ENCODE data around the gene MPND. TPM values are rescaled to one million over a fixed set of nuclear protein-coding genes. Genes with fewer than 3 reads are reported as not detected.

MPND gene
- total and polyA plus RNA-seq, 2 of the 13 experiments (the other 11 are each of a cell fraction or from before 2014, with no cell fraction given), result 10.8 to 15.8 TPM

GRCh38 chr19:4402171-4403004 lies 59.0 kb downstream of the MPND start, which contains the start of gene CHAF1A (continued):
- peak; percentile 59 for TF ChIP-seq HNF1B (CRISPR knock-in tag; IDR thresholded peaks at IDR 0.05)
- no peak for TF ChIP-seq MED8 (CRISPR knock-in tag; IDR thresholded peaks at IDR 0.05; ENCODE audit: insufficient replicate concordance)
- TF ChIP-seq ZNF652 (CRISPR knock-in tag; IDR thresholded peaks at IDR 0.05; ENCODE audit: borderline replicate concordance, low read depth), result no peak
- TF ChIP-seq, protein P1, sequence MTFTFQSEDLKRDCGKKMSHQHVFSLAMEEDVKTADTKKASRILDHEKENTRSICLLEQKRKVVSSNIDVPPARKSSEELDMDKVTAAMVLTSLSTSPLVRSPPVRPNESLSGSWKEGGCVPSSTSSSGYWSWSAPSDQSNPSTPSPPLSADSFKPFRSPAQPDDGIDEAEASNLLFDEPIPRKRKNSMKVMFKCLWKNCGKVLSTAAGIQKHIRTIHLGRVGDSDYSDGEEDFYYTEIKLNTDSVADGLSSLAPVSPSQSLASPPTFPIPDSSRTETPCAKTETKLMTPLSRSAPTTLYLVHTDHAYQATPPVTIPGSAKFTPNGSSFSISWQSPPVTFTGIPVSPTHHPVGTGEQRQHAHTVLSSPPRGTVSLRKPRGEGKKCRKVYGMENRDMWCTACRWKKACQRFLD (CRISPR knock-in tag; IDR thresholded peaks at IDR 0.05; ENCODE audit: borderline replicate concordance), result no peak
- TF ChIP-seq, protein P2, sequence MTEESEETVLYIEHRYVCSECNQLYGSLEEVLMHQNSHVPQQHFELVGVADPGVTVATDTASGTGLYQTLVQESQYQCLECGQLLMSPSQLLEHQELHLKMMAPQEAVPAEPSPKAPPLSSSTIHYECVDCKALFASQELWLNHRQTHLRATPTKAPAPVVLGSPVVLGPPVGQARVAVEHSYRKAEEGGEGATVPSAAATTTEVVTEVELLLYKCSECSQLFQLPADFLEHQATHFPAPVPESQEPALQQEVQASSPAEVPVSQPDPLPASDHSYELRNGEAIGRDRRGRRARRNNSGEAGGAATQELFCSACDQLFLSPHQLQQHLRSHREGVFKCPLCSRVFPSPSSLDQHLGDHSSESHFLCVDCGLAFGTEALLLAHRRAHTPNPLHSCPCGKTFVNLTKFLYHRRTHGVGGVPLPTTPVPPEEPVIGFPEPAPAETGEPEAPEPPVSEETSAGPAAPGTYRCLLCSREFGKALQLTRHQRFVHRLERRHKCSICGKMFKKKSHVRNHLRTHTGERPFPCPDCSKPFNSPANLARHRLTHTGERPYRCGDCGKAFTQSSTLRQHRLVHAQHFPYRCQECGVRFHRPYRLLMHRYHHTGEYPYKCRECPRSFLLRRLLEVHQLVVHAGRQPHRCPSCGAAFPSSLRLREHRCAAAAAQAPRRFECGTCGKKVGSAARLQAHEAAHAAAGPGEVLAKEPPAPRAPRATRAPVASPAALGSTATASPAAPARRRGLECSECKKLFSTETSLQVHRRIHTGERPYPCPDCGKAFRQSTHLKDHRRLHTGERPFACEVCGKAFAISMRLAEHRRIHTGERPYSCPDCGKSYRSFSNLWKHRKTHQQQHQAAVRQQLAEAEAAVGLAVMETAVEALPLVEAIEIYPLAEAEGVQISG (CRISPR knock-in tag; IDR thresholded peaks at IDR 0.05), result peak; percentile 96
- TF ChIP-seq, protein P3, sequence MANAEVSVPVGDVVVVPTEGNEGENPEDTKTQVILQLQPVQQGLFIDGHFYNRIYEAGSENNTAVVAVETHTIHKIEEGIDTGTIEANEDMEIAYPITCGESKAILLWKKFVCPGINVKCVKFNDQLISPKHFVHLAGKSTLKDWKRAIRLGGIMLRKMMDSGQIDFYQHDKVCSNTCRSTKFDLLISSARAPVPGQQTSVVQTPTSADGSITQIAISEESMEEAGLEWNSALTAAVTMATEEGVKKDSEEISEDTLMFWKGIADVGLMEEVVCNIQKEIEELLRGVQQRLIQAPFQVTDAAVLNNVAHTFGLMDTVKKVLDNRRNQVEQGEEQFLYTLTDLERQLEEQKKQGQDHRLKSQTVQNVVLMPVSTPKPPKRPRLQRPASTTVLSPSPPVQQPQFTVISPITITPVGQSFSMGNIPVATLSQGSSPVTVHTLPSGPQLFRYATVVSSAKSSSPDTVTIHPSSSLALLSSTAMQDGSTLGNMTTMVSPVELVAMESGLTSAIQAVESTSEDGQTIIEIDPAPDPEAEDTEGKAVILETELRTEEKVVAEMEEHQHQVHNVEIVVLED (CRISPR knock-in tag; IDR thresholded peaks at IDR 0.05; ENCODE audit: borderline replicate concordance), result peak; percentile 58; the same call in 1 of the 2 replicates
- TF ChIP-seq, protein P4, sequence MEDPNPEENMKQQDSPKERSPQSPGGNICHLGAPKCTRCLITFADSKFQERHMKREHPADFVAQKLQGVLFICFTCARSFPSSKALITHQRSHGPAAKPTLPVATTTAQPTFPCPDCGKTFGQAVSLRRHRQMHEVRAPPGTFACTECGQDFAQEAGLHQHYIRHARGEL (CRISPR knock-in tag; IDR thresholded peaks at IDR 0.05), result no peak
- TF ChIP-seq KMT2B (CRISPR knock-in tag; IDR thresholded peaks at IDR 0.05), result peak; percentile 75; the same call in 1 of the 2 replicates
- TF ChIP-seq EED (CRISPR knock-in tag; IDR thresholded peaks at IDR 0.05), result no peak
- TF ChIP-seq, protein P5, sequence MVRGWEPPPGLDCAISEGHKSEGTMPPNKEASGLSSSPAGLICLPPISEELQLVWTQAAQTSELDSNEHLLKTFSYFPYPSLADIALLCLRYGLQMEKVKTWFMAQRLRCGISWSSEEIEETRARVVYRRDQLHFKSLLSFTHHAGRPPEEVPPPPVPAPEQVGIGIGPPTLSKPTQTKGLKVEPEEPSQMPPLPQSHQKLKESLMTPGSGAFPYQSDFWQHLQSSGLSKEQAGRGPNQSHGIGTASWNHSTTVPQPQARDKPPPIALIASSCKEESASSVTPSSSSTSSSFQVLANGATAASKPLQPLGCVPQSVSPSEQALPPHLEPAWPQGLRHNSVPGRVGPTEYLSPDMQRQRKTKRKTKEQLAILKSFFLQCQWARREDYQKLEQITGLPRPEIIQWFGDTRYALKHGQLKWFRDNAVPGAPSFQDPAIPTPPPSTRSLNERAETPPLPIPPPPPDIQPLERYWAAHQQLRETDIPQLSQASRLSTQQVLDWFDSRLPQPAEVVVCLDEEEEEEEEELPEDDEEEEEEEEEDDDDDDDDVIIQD (CRISPR knock-in tag; IDR thresholded peaks at IDR 0.05; ENCODE audit: low read depth), result peak; percentile 43; the same call in 1 of the 2 replicates
- peak; percentile 87 for TF ChIP-seq HOXA3 (CRISPR knock-in tag; IDR thresholded peaks at IDR 0.05)
- peak; percentile 27 for TF ChIP-seq SALL1 (CRISPR knock-in tag; IDR thresholded peaks at IDR 0.05)
- TF ChIP-seq NKX3-1 (CRISPR knock-in tag; IDR thresholded peaks at IDR 0.05), result no peak
- TF ChIP-seq, protein P6, sequence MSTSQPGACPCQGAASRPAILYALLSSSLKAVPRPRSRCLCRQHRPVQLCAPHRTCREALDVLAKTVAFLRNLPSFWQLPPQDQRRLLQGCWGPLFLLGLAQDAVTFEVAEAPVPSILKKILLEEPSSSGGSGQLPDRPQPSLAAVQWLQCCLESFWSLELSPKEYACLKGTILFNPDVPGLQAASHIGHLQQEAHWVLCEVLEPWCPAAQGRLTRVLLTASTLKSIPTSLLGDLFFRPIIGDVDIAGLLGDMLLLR (CRISPR knock-in tag; IDR thresholded peaks at IDR 0.05), result no peak
- TF ChIP-seq MXI1 (IDR thresholded peaks at IDR 0.05; ENCODE audit: borderline replicate concordance, low read depth, low read length), result peak; percentile 90; the same call in 2 of the 3 replicates
- TF ChIP-seq, protein P7, sequence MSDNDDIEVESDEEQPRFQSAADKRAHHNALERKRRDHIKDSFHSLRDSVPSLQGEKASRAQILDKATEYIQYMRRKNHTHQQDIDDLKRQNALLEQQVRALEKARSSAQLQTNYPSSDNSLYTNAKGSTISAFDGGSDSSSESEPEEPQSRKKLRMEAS (IDR thresholded peaks at IDR 0.05), result peak; percentile 88
- TF ChIP-seq ZNF777 (CRISPR knock-in tag; IDR thresholded peaks at IDR 0.05), result 0 out of 2 replicates have a peak, but pooled peaks have one; percentile 26

Measured in HepG2 (cell line).